Stimulated activated CD4-positive, alpha-beta T cell treated with anti-CD3 and anti-CD28 coated beads, Interleukin-15, amount 100 ng/mL, for 24 hours (primary cell): Measurements from ENCODE around the gene STARD13.
"Not testable (repeated sequence)": the region's sequence is repeated elsewhere in the genome, so short reads cannot be mapped to it uniquely, and the experiment has no call there.

Source experiments
- DNase-seq: peaks from one replicate; pipeline ENCODE4 v3.0.0-alpha.2; 2020

The STARD13 gene

GRCh38 chr13:33251131-33251661 lies 34.4 kb downstream of the STARD13 start:
- DNase-seq = no peak

GRCh38 chr13:33250609-33251008 lies 34.9 kb downstream of the STARD13 start:
- no peak for DNase-seq

- no peak for DNase-seq
Measured at GRCh38 chr13:33249894-33250293, 35.7 kb downstream of the STARD13 start.

GRCh38 chr13:33249066-33249465 lies 36.5 kb downstream of the STARD13 start:
- DNase-seq = no peak

GRCh38 chr13:33245505-33246158 lies 39.9 kb downstream of the STARD13 start:
- no peak for DNase-seq

GRCh38 chr13:33244907-33245287 lies 40.7 kb downstream of the STARD13 start:
- no peak for DNase-seq

- no peak for DNase-seq
Measured at GRCh38 chr13:33244210-33244906, 41.2 kb downstream of the STARD13 start.

- no peak for DNase-seq
Measured at GRCh38 chr13:33242984-33243617, 42.5 kb downstream of the STARD13 start.

- DNase-seq = not testable (repeated sequence)
Measured at GRCh38 chr13:33242372-33242771, 43.2 kb downstream of the STARD13 start.

GRCh38 chr13:33236021-33236420 lies 49.5 kb downstream of the STARD13 start:
- no peak for DNase-seq

GRCh38 chr13:33235564-33235963 lies 50.0 kb downstream of the STARD13 start:
- DNase-seq = no peak

GRCh38 chr13:33235078-33235477 lies 50.5 kb downstream of the STARD13 start:
- no peak for DNase-seq

GRCh38 chr13:33233547-33233946 lies 52.0 kb downstream of the STARD13 start:
- no peak for DNase-seq

GRCh38 chr13:33232883-33233282 lies 52.7 kb downstream of the STARD13 start:
- no peak for DNase-seq

- DNase-seq = no peak
Measured at GRCh38 chr13:33231339-33231738, 54.2 kb downstream of the STARD13 start.

GRCh38 chr13:33230178-33230881 lies 55.2 kb downstream of the STARD13 start:
- DNase-seq = no peak

GRCh38 chr13:33229446-33230177 lies 55.9 kb downstream of the STARD13 start:
- DNase-seq = no peak

GRCh38 chr13:33228648-33229445 lies 56.7 kb downstream of the STARD13 start:
- DNase-seq = no peak

- no peak for DNase-seq
Measured at GRCh38 chr13:33227927-33228647, 57.5 kb downstream of the STARD13 start.

GRCh38 chr13:33224686-33225085 lies 60.9 kb downstream of the STARD13 start:
- DNase-seq = no peak

- no peak for DNase-seq
Measured at GRCh38 chr13:33224191-33224590, 61.4 kb downstream of the STARD13 start.
